ENCODE results near the gene CLK3.

Gene CLK3

GRCh38 chr15:74642734-74643664, 27.4 kb downstream of the CLK3 start (continued):
- TF ChIP-seq SALL2 (tag by site-specific recombination; IDR thresholded peaks at IDR 0.05; ENCODE audit: borderline replicate concordance) (no peak), IKZF3 (tag by site-specific recombination; IDR thresholded peaks at IDR 0.05) (peak; percentile 70)
- TF ChIP-seq, protein P1, sequence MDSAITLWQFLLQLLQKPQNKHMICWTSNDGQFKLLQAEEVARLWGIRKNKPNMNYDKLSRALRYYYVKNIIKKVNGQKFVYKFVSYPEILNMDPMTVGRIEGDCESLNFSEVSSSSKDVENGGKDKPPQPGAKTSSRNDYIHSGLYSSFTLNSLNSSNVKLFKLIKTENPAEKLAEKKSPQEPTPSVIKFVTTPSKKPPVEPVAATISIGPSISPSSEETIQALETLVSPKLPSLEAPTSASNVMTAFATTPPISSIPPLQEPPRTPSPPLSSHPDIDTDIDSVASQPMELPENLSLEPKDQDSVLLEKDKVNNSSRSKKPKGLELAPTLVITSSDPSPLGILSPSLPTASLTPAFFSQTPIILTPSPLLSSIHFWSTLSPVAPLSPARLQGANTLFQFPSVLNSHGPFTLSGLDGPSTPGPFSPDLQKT (IDR thresholded peaks at IDR 0.05; ENCODE audit: borderline replicate concordance, low read depth, low read length) = no peak

DNA sequence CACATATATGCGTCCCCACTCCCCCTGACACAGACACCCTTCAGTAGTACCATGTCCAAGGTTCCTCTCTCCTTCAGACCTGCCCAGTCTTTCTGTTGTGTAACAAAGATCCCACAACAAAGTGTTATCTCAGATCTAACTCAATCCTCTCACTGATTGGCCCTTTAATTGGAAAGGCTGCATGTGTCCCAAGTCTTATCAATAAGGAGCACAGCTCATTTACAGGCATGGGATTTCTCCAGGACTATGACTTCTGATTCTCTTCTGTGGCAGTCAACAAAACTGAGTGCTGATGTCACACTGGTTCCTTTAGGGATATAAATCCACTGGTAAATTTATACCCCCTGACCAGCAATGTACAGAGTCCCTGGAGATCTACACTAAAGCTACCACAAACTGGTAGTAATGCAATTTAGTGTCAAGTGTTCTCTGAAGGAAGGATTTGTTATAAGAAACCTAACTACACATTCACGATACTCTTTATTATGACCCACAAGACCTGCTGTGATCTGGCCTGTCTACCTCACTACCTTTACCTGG, 28.1 kb downstream of the CLK3 start:
- Histone ChIP-seq H3K27ac (ENCODE audit: extremely low read depth, low read depth, low read length) (no peak overlapping the region), H3K4me1 (ENCODE audit: control insufficient read depth, insufficient read depth, low read length) (peaks cover 24% of the 10 kb centered on the region), H3K9me3 (ENCODE audit: control insufficient read depth, insufficient read depth, low read depth, low read length) (no peaks in the 10 kb centered on the region), H3K4me3 (ENCODE audit: low read depth, low read length) (no peak overlapping the region), H3K36me3 (ENCODE audit: control insufficient read depth in 2 of 2, insufficient read depth in 1 of 2, low read length in 2 of 2) (peaks cover 8 to 36% of the 10 kb centered on the region in 2 experiments)
- CTCF ChIA-PET = interaction anchor here (1.2 to 16.2 kb wide), 3 partner anchors 9 to 156 kb away, joined by 4 to 800 read pairs (median 200); no protein-coding TSS in a partner anchor
- POLR2A ChIA-PET = no interaction called here
- TF ChIP-seq ZBTB48 (tag by site-specific recombination; IDR thresholded peaks at IDR 0.05) (peak; percentile 76), ZNF654 (tag by site-specific recombination; IDR thresholded peaks at IDR 0.05; ENCODE audit: low read depth) (no peak), ZNF707 (tag by site-specific recombination; IDR thresholded peaks at IDR 0.05) (no peak), TCF7L2 (IDR thresholded peaks at IDR 0.05; ENCODE audit: borderline replicate concordance, low read depth, low read length) (no peak), ZNF521 (tag by site-specific recombination; IDR thresholded peaks at IDR 0.05) (no peak), ZNF274 (IDR thresholded peaks at IDR 0.05; ENCODE audit: low read length) (no peak), ZNF274 (tag by site-specific recombination; IDR thresholded peaks at IDR 0.05; ENCODE audit: borderline replicate concordance) (no peak), ZNF239 (tag by site-specific recombination; IDR thresholded peaks at IDR 0.05) (no peak), ZNF626 (tag by site-specific recombination; IDR thresholded peaks at IDR 0.05) (no peak), SP7 (tag by site-specific recombination; IDR thresholded peaks at IDR 0.05) (no peak), ZBTB17 (tag by site-specific recombination; IDR thresholded peaks at IDR 0.05) (no peak), IKZF3 (tag by site-specific recombination; IDR thresholded peaks at IDR 0.05) (peak; percentile 71), ZBTB6 (tag by site-specific recombination; IDR thresholded peaks at IDR 0.05) (no peak), FEZF1 (tag by site-specific recombination; IDR thresholded peaks at IDR 0.05) (peak; percentile 81), ZNF48 (tag by site-specific recombination; IDR thresholded peaks at IDR 0.05) (no peak), ZNF146 (tag by site-specific recombination; IDR thresholded peaks at IDR 0.05) (no peak), WT1 (tag by site-specific recombination; IDR thresholded peaks at IDR 0.05) (no peak), ZNF830 (tag by site-specific recombination; IDR thresholded peaks at IDR 0.05; ENCODE audit: low read depth) (no peak), ZNF660 (tag by site-specific recombination; IDR thresholded peaks at IDR 0.05) (no peak), PRDM6 (tag by site-specific recombination; IDR thresholded peaks at IDR 0.05) (no peak), BCL11B (tag by site-specific recombination; IDR thresholded peaks at IDR 0.05; ENCODE audit: low read depth) (no peak), ZNF19 (tag by site-specific recombination; IDR thresholded peaks at IDR 0.05; ENCODE audit: low read depth) (no peak), ZNF335 (tag by site-specific recombination; conservative IDR thresholded peaks at IDR 0.05) (no peak), ZNF600 (tag by site-specific recombination; IDR thresholded peaks at IDR 0.05) (no peak), KLF1 (tag by site-specific recombination; IDR thresholded peaks at IDR 0.05) (no peak), KLF7 (tag by site-specific recombination; IDR thresholded peaks at IDR 0.05; ENCODE audit: borderline replicate concordance) (no peak), BCL11A (tag by site-specific recombination; IDR thresholded peaks at IDR 0.05; ENCODE audit: low read depth) (no peak)
- TF ChIP-seq, protein P1 (IDR thresholded peaks at IDR 0.05; ENCODE audit: borderline replicate concordance, low read depth, low read length) = no peak
- TF ChIP-seq, protein P2, sequence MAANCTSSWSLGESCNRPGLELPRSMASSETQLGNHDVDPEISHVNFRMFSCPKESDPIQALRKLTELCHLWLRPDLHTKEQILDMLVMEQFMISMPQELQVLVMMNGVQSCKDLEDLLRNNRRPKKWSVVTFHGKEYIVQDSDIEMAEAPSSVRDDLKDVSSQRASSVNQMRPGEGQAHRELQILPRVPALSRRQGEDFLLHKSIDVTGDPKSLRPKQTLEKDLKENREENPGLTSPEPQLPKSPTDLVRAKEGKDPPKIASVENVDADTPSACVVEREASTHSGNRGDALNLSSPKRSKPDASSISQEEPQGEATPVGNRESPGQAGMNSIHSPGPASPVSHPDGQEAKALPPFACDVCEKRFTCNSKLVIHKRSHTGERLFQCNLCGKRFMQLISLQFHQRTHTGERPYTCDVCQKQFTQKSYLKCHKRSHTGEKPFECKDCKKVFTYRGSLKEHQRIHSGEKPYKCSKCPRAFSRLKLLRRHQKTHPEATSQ (tag by site-specific recombination; IDR thresholded peaks at IDR 0.05) = no peak

Data from HEK293 (cell line).